OCI-LY3 (cell line): Measurements from ENCODE around the gene APOD.

Source experiments
- H2AFZ ChIP-seq: fragments of 200-600, 300-600 bp; shearing (Covaris generic); 2 replicates; pipeline ENCODE4 v1.6.0; 2014; ENCODE audit warnings: antibody characterized with exemption, low read depth, low read length
- H3K27ac ChIP-seq: fragments of 200-600, 300-600 bp; sonication (generic); 2 replicates; pipeline ENCODE4 v1.5.1; 2014; ENCODE audit warnings: mild to moderate bottlenecking, low read length, moderate library complexity, mixed read lengths
- H3K27me3 ChIP-seq: fragments of 200-600, 300-600 bp; sonication (generic); 2 replicates; pipeline ENCODE4 v1.6.1; 2014; ENCODE audit warnings: low read depth, low read length, mixed read lengths
- H3K36me3 ChIP-seq: fragments of 200-600, 300-600 bp; sonication (generic); replicated peaks from 2 replicates; pipeline ENCODE3; 2014; ENCODE audit warnings: low read depth, low read length, mixed read lengths
- H3K4me1 ChIP-seq: fragments of 300-600, 200-600 bp; sonication (generic); 2 replicates; pipeline ENCODE4 v1.6.1; 2014; ENCODE audit warnings: low read length, mixed read lengths
- H3K4me2 ChIP-seq: fragments of 200-600, 300-600 bp; sonication (generic); 2 replicates; pipeline ENCODE4 v1.6.1; 2014; ENCODE audit warnings: low read length, mixed read lengths
- H3K4me3 ChIP-seq: fragments of 300-600, 200-600 bp; sonication (generic); 2 replicates; pipeline ENCODE4 v1.5.1; 2014; ENCODE audit warnings: antibody characterized with exemption, mild to moderate bottlenecking, low read length, moderate library complexity
- H3K79me2 ChIP-seq: fragments of 300-600, 200-600 bp; shearing (Covaris generic); 2 replicates; pipeline ENCODE4 v1.6.1; 2014; ENCODE audit warnings: mild to moderate bottlenecking, low read length, mixed read lengths
- H3K9ac ChIP-seq: fragments of 300-600, 200-600 bp; shearing (Covaris generic); 2 replicates; pipeline ENCODE4 v1.6.0; 2014; ENCODE audit warnings: mild to moderate bottlenecking, low read length, moderate library complexity
- H3K9me3 ChIP-seq: fragments of 200-600, 300-600 bp; shearing (Covaris generic); 2 replicates; pipeline ENCODE4 v1.6.1; 2014; ENCODE audit warnings: low read length, mixed read lengths; ENCODE audit not compliant: insufficient read depth
- H4K20me1 ChIP-seq: fragments of 200-600, 300-600 bp; sonication (generic); 2 replicates; pipeline ENCODE4 v1.6.1; 2016; ENCODE audit warnings: low read length, mixed read lengths; ENCODE audit not compliant: insufficient read depth
- CTCF ChIP-seq: fragments of 200-600, 300-600 bp; sonication (generic); IDR thresholded peaks from 2 replicates; pipeline ENCODE4 v1.5.1; 2014; ENCODE audit warnings: antibody characterized with exemption, low read length, low read depth
- EZH2phosphoT487 ChIP-seq: fragments of 200-600 bp; shearing (Covaris generic); IDR thresholded peaks from 2 replicates; pipeline ENCODE4 v1.6.1; 2018; ENCODE audit warnings: antibody characterized with exemption, mixed run types, low read depth

APOD gene

GRCh38 chr3:195540511-195540910 is 43.2 kb downstream of the APOD start:
- Histone ChIP-seq H4K20me1 (peaks cover 58% of the 10 kb centered on the region), H3K4me3 (peak overlapping the region; percentile 87), H3K9me3 (no peaks in the 10 kb centered on the region), H3K27me3 (peaks cover 9% of the 10 kb centered on the region; the same call in 1 of the 2 replicates), H3K36me3 (peaks cover 7% of the 10 kb centered on the region), H3K4me2 (peak overlapping the region; percentile 96), H3K79me2 (peaks cover 76% of the 10 kb centered on the region), H3K4me1 (peaks cover 45% of the 10 kb centered on the region), H2AFZ (no peak overlapping the region), H3K27ac (peak overlapping the region; percentile 31), H3K9ac (peak overlapping the region; percentile 83)
- TF ChIP-seq EZH2phosphoT487 (no peak), CTCF (no peak)

- peak overlapping the region; percentile 87 for H3K4me3 ChIP-seq
- H3K79me2 ChIP-seq: peaks cover 81% of the 10 kb centered on the region
- H3K27ac ChIP-seq: peak overlapping the region; percentile 31
- no peak for TF ChIP-seq EZH2phosphoT487
- no peak for TF ChIP-seq CTCF
- no peak overlapping the region for H2AFZ ChIP-seq
- no peaks in the 10 kb centered on the region for H3K9me3 ChIP-seq
- H3K4me2 ChIP-seq: peak overlapping the region; percentile 96
- H3K4me1 ChIP-seq: peaks cover 45% of the 10 kb centered on the region
- H3K27me3 ChIP-seq: peaks cover 9% of the 10 kb centered on the region; the same call in 1 of the 2 replicates
- peak overlapping the region; percentile 21; the same call in 1 of the 2 replicates for H3K9ac ChIP-seq
- peaks cover 62% of the 10 kb centered on the region for H4K20me1 ChIP-seq
- peaks cover 7% of the 10 kb centered on the region for H3K36me3 ChIP-seq
These were observed 43.7 kb downstream of the APOD start for GRCh38 chr3:195540027-195540426.

GRCh38 chr3:195539479-195539878 is 44.3 kb downstream of the APOD start:
- Histone ChIP-seq H3K27me3 (peaks cover 9% of the 10 kb centered on the region; the same call in 1 of the 2 replicates), H3K4me1 (peaks cover 45% of the 10 kb centered on the region), H3K27ac (no peak overlapping the region), H3K4me3 (peak overlapping the region; percentile 87; the same call in 1 of the 2 replicates), H3K9me3 (no peaks in the 10 kb centered on the region), H3K79me2 (peaks cover 86% of the 10 kb centered on the region), H2AFZ (no peak overlapping the region), H3K9ac (no peak overlapping the region), H3K4me2 (peak overlapping the region; percentile 96), H3K36me3 (peaks cover 7% of the 10 kb centered on the region), H4K20me1 (peaks cover 68% of the 10 kb centered on the region)
- TF ChIP-seq CTCF (no peak), EZH2phosphoT487 (no peak)

- TF ChIP-seq CTCF (no peak), EZH2phosphoT487 (no peak)
- Histone ChIP-seq H2AFZ (no peak overlapping the region), H4K20me1 (peaks cover 83% of the 10 kb centered on the region), H3K9me3 (no peaks in the 10 kb centered on the region), H3K4me2 (peak overlapping the region; percentile 96), H3K27me3 (no peaks in the 10 kb centered on the region), H3K27ac (peak overlapping the region; percentile 71), H3K79me2 (peaks cover 100% of the 10 kb centered on the region), H3K4me1 (peaks cover 41% of the 10 kb centered on the region), H3K36me3 (peaks cover 7% of the 10 kb centered on the region), H3K4me3 (peak overlapping the region; percentile 64), H3K9ac (peak overlapping the region; percentile 36)
These were observed 45.7 kb downstream of the APOD start for GRCh38 chr3:195537995-195538394.
